Gastroesophageal sphincter (tissue), 3 donors: ENCODE measurements around the gene DGKG.

Experiments
- POLR2A ChIP-seq, 2 donors: fragments of 450-650 bp; IDR thresholded peaks; one replicate each; pipeline ENCODE4 v1.6.1; 2017; ENCODE audit warnings: antibody characterized with exemption in 2 of 2, mild to moderate bottlenecking in 2 of 2, moderate library complexity in 1 of 2
- POLR2AphosphoS5 ChIP-seq: sonication (generic); formaldehyde crosslinking; IDR thresholded peaks from one replicate; pipeline ENCODE4 v1.6.1; 2017; ENCODE audit warnings: antibody characterized with exemption
- TF ChIP-seq, protein P1 (sequence below), 4 experiments: fragments of 200-600 bp in 2 of 4; fragments of 450-650 bp in 2 of 4; sonication (generic) in 1 of 4; IDR thresholded peaks; one replicate each; pipeline ENCODE4 v1.5.1; 2017 to 2019; ENCODE audit warnings: antibody characterized with exemption in 4 of 4, mild to moderate bottlenecking in 2 of 4, moderate library complexity in 2 of 4

GRCh38 chr3:186315581-186316354 is 46.3 kb downstream of the DGKG start:
- TF ChIP-seq, protein P1, sequence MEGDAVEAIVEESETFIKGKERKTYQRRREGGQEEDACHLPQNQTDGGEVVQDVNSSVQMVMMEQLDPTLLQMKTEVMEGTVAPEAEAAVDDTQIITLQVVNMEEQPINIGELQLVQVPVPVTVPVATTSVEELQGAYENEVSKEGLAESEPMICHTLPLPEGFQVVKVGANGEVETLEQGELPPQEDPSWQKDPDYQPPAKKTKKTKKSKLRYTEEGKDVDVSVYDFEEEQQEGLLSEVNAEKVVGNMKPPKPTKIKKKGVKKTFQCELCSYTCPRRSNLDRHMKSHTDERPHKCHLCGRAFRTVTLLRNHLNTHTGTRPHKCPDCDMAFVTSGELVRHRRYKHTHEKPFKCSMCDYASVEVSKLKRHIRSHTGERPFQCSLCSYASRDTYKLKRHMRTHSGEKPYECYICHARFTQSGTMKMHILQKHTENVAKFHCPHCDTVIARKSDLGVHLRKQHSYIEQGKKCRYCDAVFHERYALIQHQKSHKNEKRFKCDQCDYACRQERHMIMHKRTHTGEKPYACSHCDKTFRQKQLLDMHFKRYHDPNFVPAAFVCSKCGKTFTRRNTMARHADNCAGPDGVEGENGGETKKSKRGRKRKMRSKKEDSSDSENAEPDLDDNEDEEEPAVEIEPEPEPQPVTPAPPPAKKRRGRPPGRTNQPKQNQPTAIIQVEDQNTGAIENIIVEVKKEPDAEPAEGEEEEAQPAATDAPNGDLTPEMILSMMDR (IDR thresholded peaks at IDR 0.05): no peak
- no peak for TF ChIP-seq POLR2A (IDR thresholded peaks at IDR 0.05)
- no peak for TF ChIP-seq POLR2AphosphoS5
